Measurements from ENCODE around the gene SOCS2.

DNA sequence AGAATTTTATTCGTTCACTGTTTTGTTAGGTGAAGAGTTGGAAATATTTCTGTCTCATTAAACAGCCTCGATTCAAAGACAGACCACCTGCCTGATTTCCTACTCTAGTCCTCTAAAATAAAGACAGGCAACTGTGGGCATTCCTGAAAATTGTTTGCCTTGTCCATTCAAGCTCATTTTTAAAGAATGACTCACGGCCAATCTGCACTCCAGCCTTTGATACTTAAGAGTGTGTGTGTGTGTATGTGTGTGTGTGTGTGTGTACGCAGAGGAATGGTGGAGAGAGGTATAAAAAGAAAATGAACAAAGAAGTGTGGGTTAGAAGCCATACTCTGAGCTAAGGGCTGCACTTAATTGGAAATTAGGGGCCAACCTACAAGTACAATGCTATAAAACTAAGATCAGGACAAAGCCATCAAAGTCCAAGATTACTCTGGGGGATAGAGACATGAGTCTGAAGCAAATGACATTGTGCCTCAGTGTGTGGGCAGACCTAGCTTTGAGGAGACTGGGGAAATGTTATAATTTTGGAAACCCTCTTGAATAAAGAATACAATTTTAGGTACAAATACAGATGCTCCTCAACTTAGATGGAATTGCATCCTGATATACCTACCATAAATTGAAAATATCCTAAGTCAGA lies 45.6 kb upstream of the SOCS2 start:
- TF ChIP-seq POLR2AphosphoS5 (IDR thresholded peaks at IDR 0.05) (no peak), CTCF (IDR thresholded peaks at IDR 0.05) (no peak), POLR2A (IDR thresholded peaks at IDR 0.05) (no peak)
